HepG2 (cell line): Measurements from ENCODE around the gene EGFL8. TPM values are rescaled to one million over a fixed set of nuclear protein-coding genes. Genes with fewer than 3 reads are reported as not detected.

Experiments
- BCL3 ChIP-seq: sonication (generic); formaldehyde crosslinking; IDR thresholded peaks from 2 replicates; pipeline ENCODE4 v1.5.1; 2020; ENCODE audit warnings: mild to moderate bottlenecking, missing genetic modification reagents, moderate library complexity
- HHEX ChIP-seq: IDR thresholded peaks from 2 replicates; pipeline ENCODE4 v1.6.1; 2016; ENCODE audit warnings: control low read depth
- HMG20B ChIP-seq: conservative IDR thresholded peaks from 2 replicates; pipeline ENCODE4 v1.6.1; 2016; ENCODE audit warnings: missing genetic modification reagents, missing compliant biosample characterization
- HNRNPUL1 ChIP-seq: fragments of 200-400 bp; formaldehyde crosslinking; IDR thresholded peaks from 2 replicates; pipeline ENCODE4 v1.6.1; 2017; ENCODE audit warnings: low read depth, mild to moderate bottlenecking, low read length, moderate library complexity
- NFIB ChIP-seq: sonication (generic); formaldehyde crosslinking; IDR thresholded peaks from 2 replicates; pipeline ENCODE4 v1.9.0; 2021; ENCODE audit warnings: missing genetic modification reagents, mild to moderate bottlenecking, borderline replicate concordance
- NRL ChIP-seq: sonication (generic); formaldehyde crosslinking; IDR thresholded peaks from 2 replicates; pipeline ENCODE4 v1.5.0; 2020; ENCODE audit warnings: missing genetic modification reagents, mild to moderate bottlenecking, moderate library complexity, borderline replicate concordance
- SKI ChIP-seq: fragments of 450-650 bp; IDR thresholded peaks from one replicate; pipeline ENCODE4 v1.6.1; 2018; ENCODE audit warnings: mild to moderate bottlenecking; ENCODE audit not compliant: partially characterized antibody
- THAP11 ChIP-seq: IDR thresholded peaks from 2 replicates; pipeline ENCODE4 v1.6.1; 2016; ENCODE audit warnings: missing biosample characterization, missing genetic modification reagents
- THAP7 ChIP-seq: sonication (generic); formaldehyde crosslinking; IDR thresholded peaks from 2 replicates; pipeline ENCODE4 v1.8.1; 2023; ENCODE audit warnings: mild to moderate bottlenecking, missing genetic modification reagents
- ZNF282 ChIP-seq: fragments of 450-650 bp; IDR thresholded peaks from 2 replicates; pipeline ENCODE4 v1.6.1; 2018; ENCODE audit not compliant: partially characterized antibody
- ZNF512B ChIP-seq: sonication (generic); formaldehyde crosslinking; IDR thresholded peaks from 2 replicates; pipeline ENCODE4 v1.5.1; 2020; ENCODE audit warnings: missing genetic modification reagents, mild to moderate bottlenecking, borderline replicate concordance
- ZNF567 ChIP-seq: sonication (generic); formaldehyde crosslinking; IDR thresholded peaks from 2 replicates; pipeline ENCODE4 v1.8.1; 2023; ENCODE audit warnings: mild to moderate bottlenecking, missing genetic modification reagents, borderline replicate concordance
- ZNF614 ChIP-seq: IDR thresholded peaks from 2 replicates; pipeline ENCODE4 v1.6.1; 2018; ENCODE audit warnings: missing biosample characterization, missing genetic modification reagents, inconsistent platforms, borderline replicate concordance
- polyA plus RNA-seq, 8 experiments: library from polyadenylated mRNA; depleted of rRNA in 3 of 8; stranded (reverse) in 7 of 8; unstranded in 1 of 8; fragments of >200 nt; fragmentation: Illumina TruSeq in 4 of 8; extraction: Trizol in 4 of 8; gene quantifications; 2 replicates each; pipeline versions ENCODE4 v1.2.1 to v1.2.3, GENCODE V29; 2011 to 2016; ENCODE audit warnings: low read depth in 4 of 8, missing spikeins in 1 of 8, mixed read lengths in 1 of 8; ENCODE audit not compliant: insufficient read depth in 1 of 8
- total RNA-seq, 5 experiments: library from RNA; depleted of rRNA; stranded (reverse); fragments of >200 nt; fragmentation: Illumina TruSeq; extraction: Trizol; gene quantifications; 2 replicates each; pipeline ENCODE4 v1.2.3, GENCODE V29; 2016; ENCODE audit warnings: low read depth in 1 of 5
- TF ChIP-seq, protein P1 (sequence below), 2 experiments: fragments of 450-650 bp in 1 of 2; sonication (generic) in 1 of 2; formaldehyde crosslinking; IDR thresholded peaks; 2 replicates each; pipeline versions ENCODE4 v1.5.0 to v1.8.0; 2020 to 2022; ENCODE audit warnings: mild to moderate bottlenecking in 1 of 2, missing genetic modification reagents in 1 of 2
- TF ChIP-seq, protein P2 (sequence below): sonication (generic); formaldehyde crosslinking; IDR thresholded peaks from 2 replicates; pipeline ENCODE4 v1.9.0; 2021; ENCODE audit warnings: mild to moderate bottlenecking, missing genetic modification reagents

The EGFL8 gene
- total and polyA plus RNA-seq, 2 of the 13 experiments (the other 11 are each of a cell fraction or from before 2014, with no cell fraction given), result 10.0 to 11.5 TPM

DNA sequence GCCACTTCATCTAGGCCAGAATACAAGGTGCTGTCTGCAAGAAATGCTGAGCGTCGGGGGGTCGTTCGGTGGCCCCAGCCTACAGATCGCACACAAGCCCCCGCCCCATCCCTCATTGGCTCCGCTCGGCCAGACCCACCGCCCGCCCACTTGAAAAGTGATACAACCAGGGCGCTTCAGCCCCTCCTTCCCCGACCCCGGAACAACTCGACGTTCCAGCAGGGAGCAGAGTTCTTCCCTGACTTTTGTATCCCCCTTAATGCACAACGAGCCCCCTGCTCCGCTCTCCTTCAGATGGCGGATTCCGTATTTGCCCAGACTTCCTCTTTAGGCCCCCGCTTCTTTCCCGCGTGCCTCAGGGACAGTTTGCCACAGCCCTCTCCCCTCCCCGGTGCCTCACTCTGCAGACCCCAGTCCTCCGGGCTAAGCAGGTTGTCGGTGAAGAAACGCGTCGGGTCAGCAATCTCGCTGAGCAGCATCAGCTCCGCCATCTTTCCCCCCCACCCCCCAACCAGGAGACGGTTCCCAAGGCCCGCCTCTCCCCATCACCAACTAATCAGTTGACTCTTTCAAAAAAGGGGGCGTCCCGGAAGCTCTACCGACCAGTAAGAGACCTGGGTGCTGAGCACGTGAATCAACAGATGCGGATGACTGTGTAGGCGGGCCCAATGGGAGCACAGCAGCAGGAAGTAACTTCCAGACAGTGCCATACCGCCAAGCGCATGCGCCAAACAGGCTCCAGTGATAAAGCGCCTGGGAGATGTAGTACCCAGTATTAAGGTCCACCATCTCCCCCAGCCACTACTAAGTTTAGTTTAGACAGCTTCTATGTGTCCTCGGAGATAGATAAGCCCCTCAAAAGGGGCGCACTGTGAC lies 36.4 kb upstream of the EGFL8 start, which contains the start of gene ATF6B (continued):
- TF ChIP-seq HHEX (no peak), HNRNPUL1 (no peak), SKI (no peak), HMG20B (CRISPR knock-in tag) (no peak), NFIB (CRISPR knock-in tag) (no peak), ZNF567 (CRISPR knock-in tag) (0 out of 2 replicates have a peak, but pooled peaks have one; percentile 60), BCL3 (CRISPR knock-in tag) (peak; percentile 41; the same call in 1 of the 2 replicates), THAP7 (CRISPR knock-in tag) (no peak), ZNF512B (CRISPR knock-in tag) (no peak), ZNF614 (CRISPR knock-in tag) (peak; percentile 70; the same call in 1 of the 2 replicates), THAP11 (peak; percentile 95), NRL (peak; percentile 62; the same call in 1 of the 2 replicates), ZNF282 (no peak)
- TF ChIP-seq, protein P1, sequence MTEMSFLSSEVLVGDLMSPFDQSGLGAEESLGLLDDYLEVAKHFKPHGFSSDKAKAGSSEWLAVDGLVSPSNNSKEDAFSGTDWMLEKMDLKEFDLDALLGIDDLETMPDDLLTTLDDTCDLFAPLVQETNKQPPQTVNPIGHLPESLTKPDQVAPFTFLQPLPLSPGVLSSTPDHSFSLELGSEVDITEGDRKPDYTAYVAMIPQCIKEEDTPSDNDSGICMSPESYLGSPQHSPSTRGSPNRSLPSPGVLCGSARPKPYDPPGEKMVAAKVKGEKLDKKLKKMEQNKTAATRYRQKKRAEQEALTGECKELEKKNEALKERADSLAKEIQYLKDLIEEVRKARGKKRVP (CRISPR knock-in tag; IDR thresholded peaks at IDR 0.05), result peak in 1 of 2 experiments; percentile 40; a peak in 1 of 4 replicates
- TF ChIP-seq, protein P2, sequence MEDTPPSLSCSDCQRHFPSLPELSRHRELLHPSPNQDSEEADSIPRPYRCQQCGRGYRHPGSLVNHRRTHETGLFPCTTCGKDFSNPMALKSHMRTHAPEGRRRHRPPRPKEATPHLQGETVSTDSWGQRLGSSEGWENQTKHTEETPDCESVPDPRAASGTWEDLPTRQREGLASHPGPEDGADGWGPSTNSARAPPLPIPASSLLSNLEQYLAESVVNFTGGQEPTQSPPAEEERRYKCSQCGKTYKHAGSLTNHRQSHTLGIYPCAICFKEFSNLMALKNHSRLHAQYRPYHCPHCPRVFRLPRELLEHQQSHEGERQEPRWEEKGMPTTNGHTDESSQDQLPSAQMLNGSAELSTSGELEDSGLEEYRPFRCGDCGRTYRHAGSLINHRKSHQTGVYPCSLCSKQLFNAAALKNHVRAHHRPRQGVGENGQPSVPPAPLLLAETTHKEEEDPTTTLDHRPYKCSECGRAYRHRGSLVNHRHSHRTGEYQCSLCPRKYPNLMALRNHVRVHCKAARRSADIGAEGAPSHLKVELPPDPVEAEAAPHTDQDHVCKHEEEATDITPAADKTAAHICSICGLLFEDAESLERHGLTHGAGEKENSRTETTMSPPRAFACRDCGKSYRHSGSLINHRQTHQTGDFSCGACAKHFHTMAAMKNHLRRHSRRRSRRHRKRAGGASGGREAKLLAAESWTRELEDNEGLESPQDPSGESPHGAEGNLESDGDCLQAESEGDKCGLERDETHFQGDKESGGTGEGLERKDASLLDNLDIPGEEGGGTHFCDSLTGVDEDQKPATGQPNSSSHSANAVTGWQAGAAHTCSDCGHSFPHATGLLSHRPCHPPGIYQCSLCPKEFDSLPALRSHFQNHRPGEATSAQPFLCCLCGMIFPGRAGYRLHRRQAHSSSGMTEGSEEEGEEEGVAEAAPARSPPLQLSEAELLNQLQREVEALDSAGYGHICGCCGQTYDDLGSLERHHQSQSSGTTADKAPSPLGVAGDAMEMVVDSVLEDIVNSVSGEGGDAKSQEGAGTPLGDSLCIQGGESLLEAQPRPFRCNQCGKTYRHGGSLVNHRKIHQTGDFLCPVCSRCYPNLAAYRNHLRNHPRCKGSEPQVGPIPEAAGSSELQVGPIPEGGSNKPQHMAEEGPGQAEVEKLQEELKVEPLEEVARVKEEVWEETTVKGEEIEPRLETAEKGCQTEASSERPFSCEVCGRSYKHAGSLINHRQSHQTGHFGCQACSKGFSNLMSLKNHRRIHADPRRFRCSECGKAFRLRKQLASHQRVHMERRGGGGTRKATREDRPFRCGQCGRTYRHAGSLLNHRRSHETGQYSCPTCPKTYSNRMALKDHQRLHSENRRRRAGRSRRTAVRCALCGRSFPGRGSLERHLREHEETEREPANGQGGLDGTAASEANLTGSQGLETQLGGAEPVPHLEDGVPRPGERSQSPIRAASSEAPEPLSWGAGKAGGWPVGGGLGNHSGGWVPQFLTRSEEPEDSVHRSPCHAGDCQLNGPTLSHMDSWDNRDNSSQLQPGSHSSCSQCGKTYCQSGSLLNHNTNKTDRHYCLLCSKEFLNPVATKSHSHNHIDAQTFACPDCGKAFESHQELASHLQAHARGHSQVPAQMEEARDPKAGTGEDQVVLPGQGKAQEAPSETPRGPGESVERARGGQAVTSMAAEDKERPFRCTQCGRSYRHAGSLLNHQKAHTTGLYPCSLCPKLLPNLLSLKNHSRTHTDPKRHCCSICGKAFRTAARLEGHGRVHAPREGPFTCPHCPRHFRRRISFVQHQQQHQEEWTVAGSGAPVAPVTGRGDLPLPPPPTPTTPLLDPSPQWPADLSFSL (CRISPR knock-in tag), result no peak
